IPS DF 4.7 (cell line): ENCODE results near the gene ZC3H18.

ENCODE experiments used
- DNase-seq: peaks from one replicate; pipeline ENCODE4 v3.0.0-alpha.2; 2013; ENCODE audit warnings: low spot score; ENCODE audit errors: extremely low read depth

ZC3H18 gene

DNA sequence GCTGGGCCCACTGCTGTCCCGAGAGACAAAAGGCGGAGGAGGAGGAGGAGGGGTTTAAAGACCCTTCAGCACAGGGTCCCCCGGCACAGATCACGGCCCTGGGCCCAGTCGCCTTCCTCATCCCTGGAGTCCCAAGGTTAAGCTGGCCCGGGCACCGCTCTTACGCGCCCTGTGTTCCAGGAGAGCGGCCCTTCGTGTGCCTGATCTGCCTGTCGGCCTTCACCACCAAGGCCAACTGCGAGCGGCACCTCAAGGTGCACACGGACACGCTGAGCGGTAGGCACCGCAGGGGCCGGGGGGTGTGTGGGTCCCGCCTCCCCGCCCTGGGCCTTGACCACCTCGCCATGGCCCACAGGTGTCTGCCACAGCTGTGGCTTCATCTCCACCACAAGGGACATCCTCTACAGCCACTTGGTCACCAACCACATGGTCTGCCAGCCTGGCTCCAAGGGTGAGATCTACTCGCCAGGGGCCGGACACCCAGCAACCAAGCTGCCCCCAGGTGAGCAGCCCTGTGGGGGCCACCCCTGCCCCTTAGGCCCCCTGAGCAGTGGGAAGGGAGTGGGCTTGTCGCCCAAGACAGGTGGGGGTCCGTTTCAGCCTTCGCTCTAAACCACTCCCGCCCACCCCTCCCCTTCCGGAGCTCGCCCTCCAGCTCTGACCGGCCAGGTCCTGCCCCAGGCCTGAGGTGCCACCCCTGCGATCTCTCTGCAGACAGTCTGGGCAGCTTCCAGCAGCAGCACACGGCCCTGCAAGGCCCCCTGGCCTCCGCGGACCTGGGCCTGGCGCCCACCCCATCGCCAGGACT, 37.6 kb upstream of the ZC3H18 start:
- DNase-seq: no peak

DNA sequence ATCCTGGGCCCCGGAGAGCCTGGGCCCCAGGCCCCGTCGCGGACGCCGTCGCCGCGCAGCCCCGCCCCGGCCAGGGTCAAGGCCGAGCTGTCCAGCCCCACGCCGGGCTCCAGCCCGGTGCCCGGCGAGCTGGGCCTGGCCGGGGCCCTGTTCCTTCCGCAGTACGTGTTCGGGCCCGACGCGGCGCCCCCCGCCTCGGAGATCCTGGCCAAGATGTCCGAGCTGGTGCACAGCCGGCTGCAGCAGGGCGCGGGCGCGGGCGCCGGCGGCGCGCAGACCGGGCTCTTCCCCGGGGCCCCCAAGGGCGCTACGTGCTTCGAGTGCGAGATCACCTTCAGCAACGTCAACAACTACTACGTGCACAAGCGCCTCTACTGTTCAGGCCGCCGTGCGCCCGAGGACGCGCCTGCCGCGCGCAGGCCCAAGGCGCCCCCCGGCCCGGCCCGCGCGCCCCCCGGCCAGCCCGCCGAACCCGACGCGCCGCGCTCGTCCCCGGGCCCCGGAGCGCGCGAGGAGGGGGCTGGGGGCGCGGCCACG, 36.8 kb upstream of the ZC3H18 start:
- DNase-seq: no peak

DNA sequence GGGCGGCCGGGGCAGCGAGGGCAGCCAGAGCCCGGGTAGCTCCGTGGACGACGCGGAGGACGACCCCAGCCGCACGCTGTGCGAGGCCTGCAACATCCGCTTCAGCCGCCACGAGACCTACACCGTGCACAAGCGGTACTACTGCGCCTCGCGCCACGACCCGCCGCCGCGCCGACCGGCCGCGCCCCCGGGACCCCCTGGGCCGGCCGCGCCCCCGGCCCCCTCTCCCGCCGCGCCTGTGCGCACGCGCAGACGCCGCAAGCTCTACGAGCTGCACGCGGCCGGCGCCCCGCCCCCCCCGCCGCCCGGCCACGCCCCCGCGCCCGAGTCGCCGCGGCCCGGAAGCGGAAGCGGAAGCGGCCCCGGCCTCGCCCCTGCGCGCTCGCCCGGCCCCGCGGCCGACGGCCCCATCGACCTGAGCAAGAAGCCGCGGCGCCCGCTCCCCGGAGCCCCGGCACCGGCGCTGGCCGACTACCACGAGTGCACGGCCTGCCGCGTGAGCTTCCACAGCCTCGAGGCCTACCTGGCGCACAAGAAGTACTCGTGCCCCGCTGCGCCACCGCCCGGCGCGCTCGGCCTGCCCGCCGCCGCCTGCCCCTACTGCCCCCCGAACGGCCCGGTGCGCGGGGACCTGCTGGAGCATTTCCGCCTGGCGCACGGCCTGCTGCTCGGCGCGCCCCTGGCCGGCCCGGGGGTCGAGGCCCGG, 36.1 kb upstream of the ZC3H18 start:
- no peak for DNase-seq

DNA sequence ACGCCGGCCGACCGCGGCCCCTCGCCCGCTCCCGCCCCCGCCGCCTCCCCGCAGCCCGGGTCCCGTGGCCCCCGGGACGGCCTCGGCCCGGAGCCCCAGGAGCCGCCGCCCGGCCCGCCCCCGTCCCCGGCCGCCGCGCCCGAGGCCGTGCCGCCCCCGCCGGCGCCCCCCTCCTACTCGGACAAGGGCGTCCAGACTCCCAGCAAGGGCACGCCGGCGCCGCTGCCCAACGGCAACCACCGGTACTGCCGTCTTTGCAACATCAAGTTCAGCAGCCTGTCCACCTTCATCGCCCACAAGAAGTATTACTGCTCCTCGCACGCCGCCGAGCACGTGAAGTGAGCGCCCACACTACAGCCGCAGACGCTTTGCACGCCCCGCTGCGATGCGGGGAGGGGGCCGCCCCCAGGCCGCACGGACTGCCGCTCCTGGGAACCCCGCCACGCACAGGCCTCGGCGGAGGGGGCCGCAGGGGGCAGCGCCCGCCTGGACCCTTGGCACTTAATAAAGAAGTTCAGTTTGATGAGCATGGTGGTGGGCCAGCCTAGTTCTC, 35.5 kb upstream of the ZC3H18 start:
- no peak for DNase-seq

DNA sequence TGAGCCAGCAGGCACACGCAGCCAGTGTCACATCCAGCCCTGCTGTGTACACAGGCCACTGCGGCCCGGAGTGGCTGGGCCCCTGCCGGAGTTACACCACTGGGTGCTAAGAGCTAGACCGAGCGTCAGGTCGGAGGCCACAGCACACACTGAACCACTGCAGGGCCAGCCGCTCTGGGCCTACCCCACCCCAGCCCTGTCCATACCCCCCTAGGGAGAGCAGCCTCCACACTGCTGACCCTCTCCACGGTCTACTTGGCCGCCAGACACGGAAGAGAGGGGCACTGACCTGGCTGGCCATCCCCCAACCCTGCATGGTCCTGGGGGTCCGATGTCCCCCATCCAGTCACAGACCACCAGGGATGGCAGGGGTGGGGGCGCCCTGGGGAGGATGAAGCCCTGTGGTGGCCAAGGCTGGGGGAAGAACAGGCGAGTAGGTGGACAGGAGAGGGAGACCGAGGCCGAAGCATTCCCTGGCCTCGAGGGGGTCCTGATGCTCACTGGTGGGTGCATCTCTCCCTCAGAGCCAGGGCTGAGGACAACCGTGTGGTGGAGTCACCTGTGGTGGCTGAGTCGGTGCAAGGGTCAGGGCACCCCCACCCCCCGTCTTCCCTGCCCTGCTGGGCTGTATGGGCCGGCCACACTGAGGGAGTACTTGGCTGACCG, 34.9 kb upstream of the ZC3H18 start:
- DNase-seq: no peak

DNA sequence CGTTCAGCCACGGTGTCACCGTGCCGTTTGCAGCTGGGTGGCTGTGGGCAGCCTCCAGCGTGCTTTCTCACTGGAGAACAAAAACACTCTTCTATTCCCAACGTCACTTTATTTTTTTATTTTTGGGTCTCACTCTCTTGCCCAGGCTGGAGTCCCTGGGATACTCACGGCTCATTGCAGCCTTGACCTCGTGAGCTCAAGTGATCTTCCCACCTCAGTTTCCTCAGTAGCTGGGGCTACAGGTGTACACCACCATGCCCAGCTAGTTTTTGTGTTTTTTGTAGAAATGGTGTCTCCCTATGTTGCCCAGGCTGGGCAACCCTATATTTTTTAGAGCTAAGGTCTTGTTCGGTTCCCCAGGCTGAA, 34.4 kb upstream of the ZC3H18 start:
- DNase-seq: no peak

DNA sequence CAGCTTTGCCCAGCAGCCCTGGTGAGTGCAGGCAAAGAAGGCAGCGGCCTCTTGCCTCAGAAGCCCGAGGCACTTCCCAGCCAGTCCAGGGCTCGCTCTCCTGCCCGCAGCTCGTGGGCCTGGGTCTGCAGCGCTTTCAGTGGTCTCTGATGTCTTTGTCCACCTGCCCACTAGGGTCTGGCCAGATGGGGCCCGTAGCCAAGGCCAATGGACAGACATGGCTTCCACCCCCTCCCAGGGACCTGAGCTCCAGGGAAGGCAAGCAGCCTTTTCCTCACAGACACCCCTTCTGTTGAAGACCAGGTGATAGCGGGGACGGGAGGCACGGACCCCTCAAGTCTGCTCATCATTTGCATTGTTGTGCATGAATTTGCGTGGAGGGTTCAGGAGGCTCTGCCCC, 33.7 kb upstream of the ZC3H18 start:
- no peak for DNase-seq

DNA sequence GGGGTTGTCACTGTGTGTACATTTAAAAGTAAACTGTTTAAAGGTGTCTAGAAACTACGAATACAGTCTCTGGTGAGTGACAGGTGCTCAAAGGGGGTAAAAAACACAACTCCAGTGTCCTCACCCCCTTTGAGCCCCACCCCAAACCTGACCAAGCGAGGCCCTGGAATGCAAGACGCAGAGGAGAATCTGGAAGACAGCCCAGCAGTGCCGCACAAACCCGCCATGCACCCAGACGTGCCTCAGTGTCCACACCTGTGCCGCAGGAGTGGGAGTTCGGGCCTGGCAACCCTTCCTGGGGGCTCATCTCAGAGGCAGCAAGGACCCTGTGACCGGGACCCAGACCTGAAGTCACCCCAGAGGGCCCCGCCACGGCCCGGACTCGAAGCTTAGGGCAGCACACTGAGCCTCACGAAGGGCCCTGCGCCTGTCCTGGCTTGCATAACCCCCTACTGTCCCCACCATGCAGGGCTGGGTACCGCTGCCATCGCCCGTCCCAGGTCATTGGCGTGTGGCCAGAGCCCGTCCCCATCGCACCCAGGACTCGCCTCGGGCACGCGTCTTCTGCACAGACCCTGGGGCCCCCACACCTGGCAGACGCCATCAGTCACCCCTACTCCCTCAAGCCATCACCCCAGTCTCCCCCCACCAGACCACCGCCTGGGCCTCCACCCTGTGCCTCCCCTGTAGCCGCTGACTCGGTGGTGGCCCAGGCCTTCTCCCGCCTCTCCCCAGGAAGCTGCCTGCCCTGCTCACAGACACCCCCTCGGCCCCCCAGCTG, 33.0 kb upstream of the ZC3H18 start:
- DNase-seq: no peak

DNA sequence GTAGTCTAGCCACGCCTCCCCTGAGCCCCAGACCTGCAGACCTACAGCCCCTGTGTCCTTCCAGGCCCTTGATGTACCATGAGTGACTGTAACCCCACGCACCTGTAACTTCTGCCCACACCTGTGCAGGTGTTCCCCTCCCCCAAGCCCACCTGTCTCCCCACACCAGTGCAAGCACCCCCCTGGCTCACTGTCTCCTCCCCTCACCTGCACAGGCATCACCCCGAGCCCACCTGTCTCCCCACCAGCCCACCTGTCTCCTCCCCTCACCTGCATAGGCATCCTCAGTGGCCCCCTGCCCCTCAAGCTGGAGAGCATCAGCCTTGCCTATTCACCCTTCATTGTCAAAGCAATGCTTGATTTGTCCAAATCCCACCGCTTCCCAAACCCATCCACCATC, 32.3 kb upstream of the ZC3H18 start:
- DNase-seq: no peak

DNA sequence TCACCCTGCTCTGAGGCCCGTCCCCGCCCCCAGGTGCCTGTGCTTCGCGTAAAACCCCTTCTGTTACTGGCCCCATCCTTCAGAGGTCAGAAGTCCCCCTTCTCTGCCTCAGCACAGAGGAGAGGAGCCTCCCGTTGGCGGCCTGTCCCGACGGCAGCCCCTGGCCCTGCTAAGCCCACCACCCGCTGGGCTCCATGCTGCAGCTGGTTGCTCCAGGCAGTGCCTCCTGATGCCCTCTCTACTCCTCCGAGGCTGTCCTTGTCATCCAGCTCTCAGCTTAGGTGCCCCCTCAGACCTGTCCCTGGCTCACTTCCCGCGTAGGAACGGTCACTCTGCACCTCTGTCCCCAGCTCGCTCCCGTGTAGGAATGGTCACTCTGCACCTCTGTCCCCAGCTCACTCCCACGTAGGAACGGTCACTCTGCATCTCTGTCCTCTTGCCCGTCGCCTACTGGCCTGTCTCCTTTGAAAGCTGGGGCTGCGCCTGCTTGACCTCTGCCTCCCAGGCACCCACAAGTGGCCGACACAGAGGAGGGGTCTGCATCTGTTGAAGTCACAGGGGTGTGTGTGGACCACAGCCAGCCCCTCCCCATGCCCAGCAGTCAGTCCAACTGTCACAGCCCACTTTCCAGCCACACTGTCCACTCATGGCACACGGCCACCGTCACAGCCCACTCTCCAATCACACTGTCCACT, 31.7 kb upstream of the ZC3H18 start:
- no peak for DNase-seq

DNA sequence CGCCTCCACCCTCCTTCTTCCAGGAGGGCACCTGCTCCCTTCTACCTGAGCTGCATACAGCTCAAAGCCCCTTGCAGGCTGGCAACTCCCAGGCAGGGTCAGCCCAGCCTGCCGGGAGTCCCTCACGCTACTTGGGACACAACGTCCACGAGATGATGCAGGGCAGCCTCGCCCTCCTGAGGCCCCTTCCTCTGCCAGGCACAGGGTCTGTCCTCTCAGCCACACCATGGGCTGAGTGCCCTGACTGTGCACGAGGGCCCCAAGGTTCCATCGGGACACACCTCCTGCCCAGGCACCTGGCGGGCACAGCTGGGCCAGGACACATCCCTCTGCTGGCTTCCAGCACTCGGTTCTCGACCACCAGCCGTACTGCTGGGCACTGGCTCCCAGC, 30.9 kb upstream of the ZC3H18 start:
- DNase-seq: no peak

DNA sequence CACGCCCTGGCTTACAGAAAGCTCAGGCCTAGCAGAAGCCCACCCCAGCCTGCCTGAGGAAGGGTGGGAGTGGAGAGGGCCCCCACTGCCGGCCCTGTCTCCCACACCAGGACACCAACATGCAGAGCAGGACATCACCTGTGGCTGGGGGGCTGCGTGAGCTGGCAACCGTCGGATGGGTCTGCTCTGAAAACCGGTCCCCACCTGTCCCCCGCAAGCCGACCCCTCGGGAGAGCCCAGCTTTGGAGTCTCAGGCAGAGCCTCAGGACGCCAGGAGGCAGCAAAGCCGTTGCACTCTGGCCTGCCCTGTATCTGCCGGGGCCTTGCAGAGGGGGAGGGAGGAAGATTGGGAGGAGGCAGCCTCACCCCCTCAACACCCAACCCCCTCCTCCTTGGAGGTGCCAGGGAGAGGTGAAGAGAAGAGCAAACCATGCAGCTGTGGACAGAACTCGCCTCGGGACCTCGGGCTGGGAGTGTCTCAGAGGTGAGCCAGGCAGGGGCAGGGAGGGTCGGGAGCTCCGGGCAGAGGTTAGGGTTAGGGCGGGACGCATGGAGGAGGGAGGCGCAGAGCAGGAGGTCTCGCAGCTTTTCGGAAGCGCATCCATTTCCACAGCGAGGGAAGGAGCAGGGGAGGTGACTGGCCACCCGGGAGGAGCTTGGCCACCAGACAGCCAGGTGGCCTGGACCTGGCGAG, 30.4 kb upstream of the ZC3H18 start:
- no peak for DNase-seq

DNA sequence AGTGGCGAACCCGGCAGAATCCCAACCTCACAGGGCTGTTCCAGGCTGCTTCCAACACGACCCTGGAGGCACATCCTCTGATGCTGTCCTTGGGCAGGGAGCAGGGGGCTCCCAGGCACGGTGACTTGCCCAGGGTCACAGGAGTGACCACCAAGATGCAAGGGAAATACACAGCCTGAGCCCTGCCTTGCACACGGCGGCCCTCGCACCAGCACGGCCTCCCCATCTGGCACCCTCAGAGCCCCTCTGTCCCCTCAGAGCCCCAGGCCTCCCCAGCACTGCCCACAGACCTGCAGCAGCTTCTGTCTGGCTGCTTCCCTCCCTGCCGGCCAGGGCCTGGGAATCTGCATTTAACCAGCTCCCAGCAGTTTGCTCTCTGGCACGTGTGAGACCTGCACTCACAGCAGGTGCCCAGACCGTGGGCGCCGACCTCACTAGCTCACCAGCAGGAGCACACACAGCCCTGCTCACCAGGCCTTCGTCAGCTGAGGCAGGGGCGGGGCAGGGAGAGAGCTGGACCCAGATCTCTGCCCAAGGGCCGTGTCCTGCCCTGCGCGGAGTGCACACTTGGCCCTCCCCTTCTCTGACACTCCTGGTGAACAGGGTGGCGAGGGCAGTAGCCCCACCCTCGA, 29.7 kb upstream of the ZC3H18 start:
- DNase-seq: no peak

DNA sequence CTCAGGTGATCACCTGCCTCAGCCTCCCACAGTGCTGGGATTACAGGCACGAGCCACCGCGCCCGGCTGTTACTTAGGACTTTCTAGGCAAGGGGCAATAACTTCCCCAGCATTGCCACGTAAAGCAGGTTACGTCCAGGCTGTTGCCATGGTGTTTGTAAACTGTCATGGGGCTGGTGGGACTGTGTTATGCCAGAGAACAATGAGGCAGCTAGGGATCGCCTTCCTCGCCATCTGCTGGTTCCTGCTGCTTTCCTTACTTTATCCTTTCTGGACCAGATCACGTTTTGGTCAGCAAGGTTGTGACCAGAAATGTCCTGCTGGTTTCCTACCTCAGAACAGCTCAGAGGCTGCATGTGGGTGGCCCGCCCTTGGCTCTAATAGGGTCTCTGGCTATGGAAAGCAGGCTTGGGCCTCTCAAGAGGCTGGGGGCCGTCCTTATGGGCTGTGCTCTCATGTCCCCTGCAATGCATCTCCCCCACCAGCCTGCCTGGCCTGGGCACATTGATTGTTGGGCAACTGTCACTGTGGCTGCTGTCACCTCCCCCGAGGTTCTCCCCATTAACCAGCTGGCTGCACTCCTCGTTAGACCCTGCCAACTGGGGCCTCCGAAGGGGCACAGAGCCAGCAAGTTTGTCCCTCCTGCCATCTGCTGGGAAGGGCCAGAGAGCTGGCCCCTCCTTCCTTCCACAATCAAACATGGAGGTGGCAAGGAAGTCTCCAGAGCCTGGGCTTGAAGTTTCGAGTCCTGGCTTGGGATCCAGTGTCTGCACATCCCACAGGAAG, 28.2 kb upstream of the ZC3H18 start:
- no peak for DNase-seq

DNA sequence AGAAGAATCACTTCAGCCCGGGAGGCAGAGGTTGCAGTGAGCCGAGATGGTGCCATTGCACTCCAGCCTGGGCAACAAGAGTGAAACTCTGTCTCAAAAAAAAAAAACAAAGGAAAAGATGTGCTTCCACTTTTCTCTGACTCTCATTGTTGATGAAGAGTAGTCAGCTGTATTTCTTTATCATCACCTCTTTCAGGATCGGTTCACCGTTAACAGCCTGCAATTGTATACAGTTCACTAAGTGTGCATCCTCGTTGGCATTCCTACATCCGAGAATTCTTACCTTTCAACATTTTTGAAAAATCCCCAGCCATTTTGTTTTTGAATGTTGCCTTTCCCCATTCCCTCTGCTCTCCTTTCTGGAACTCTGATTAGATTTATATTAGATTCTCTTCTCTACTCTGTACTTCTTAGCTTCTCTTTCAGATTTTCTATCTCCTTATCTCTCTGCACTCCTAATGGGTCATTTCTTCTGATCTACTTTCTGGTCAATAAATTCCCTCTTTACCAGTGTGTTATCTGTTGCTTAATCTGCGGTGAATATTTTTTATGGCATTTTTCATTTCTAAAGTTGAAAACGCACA, 26.9 kb upstream of the ZC3H18 start:
- no peak for DNase-seq

DNA sequence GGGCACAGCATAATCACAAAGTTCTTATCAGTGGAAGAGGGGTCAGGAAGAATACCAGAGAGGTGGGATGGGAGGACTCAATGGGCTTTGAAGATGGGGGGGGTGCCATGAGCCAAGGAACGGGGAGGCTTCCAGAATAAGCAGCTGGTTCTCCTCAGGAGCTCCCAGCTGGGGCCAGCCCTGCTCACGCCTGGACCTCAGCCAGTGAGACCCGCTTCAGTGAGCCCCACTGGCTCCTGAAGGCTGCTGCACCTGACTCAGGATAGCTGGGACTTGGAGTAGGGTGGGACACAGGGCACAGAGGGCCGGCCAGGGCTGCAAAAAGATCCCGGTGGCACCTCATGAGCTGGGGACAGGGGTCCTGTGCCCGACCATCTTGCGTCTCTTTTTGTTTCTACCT, 24.4 kb upstream of the ZC3H18 start:
- DNase-seq: no peak

DNA sequence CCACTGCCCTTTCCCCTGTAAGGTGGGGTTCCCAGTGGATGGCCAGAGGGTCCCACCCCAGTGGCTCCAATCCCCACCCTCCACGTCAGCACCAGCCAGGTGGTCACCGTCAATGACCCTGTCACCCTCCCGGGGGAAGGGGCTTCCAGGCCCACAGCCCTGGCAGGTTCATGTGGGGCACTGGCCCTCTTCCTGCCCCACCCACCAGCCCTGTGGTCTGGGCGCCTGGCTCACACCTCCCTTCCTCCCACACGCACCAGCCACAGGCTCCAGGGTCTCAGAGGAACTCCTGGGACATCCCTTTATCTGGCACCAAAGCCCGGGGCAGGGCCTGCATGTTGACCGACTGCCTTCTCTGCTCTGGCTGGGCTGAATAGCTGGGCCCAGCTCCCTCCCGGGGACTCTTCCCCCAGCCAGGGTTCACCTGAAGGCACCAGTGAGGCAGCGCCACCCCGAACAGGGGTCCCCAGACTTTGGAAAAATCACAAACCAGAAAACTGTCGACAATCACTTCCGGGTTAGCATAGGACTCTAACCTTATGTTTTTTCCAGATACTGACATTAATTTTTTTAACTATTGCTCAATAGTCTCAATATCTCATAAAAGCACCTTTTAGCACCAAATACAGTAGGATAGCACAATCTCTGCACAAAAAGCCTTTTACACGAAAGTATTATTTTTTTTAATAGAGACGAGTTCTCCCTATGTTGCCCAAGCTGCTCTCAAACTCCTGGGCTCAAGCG, 21.9 kb upstream of the ZC3H18 start:
- DNase-seq: no peak

DNA sequence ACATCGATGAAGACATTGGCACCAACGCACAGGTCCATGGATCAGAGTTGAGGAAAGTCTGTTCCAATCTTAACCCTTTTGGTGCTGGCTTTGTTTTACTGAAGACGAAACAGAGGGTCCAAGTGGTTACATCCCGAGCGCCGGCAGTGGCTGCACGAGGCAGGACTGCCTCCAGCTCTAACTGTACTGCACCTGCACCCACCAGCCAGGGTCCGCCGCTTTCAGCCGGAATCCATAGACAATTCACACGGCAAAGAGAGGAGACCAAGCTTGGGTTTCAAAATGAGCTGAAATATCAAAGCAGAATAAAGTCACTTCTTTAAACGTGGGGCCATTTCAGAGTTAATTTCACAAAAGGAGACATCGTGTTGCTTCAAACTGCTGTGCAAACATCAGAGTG, 21.2 kb upstream of the ZC3H18 start:
- DNase-seq: no peak
